NB4 (cell line): ENCODE measurements around the gene SRGAP2B.
"Not testable (repeated sequence)": the region's sequence is repeated elsewhere in the genome, so short reads cannot be mapped to it uniquely, and the experiment has no call there.

Experiments used
- DNase-seq: peaks from one replicate; pipeline ENCODE4 v3.0.0; 2010; ENCODE audit warnings: low read depth
- H3K4me3 ChIP-seq: one replicate; pipeline ENCODE4 v1.5.1; 2011; ENCODE audit warnings: mild to moderate bottlenecking, low read depth, low read length, moderate library complexity

Gene SRGAP2B

GRCh38 chr1:144971936-144972335 lies 123.2 kb downstream of the SRGAP2B start:
- H3K4me3 ChIP-seq, DNase-seq: not testable (repeated sequence)

GRCh38 chr1:144966488-144966887 lies 128.6 kb downstream of the SRGAP2B start:
- not testable (repeated sequence) for H3K4me3 ChIP-seq, DNase-seq

- not testable (repeated sequence) for DNase-seq, H3K4me3 ChIP-seq
Observed at GRCh38 chr1:144964765-144965164, 130.4 kb downstream of the SRGAP2B start.

GRCh38 chr1:144964186-144964585 lies 130.9 kb downstream of the SRGAP2B start:
- not testable (repeated sequence) for H3K4me3 ChIP-seq, DNase-seq

- not testable (repeated sequence) for H3K4me3 ChIP-seq, DNase-seq
Observed at GRCh38 chr1:144963571-144963970, 131.6 kb downstream of the SRGAP2B start.

- DNase-seq = not testable (repeated sequence)
Observed at GRCh38 chr1:144961604-144962583, 133.2 kb downstream of the SRGAP2B start.

GRCh38 chr1:144960929-144961488 lies 134.1 kb downstream of the SRGAP2B start:
- not testable (repeated sequence) for H3K4me3 ChIP-seq, DNase-seq

More at GRCh38 chr1:144961604-144962583, 133.2 kb downstream of the SRGAP2B start:
- not testable (repeated sequence) for H3K4me3 ChIP-seq

- not testable (repeated sequence) for H3K4me3 ChIP-seq, DNase-seq
Observed at GRCh38 chr1:144948390-144948789, 146.7 kb downstream of the SRGAP2B start.

GRCh38 chr1:144947495-144947894 lies 147.6 kb downstream of the SRGAP2B start:
- DNase-seq, H3K4me3 ChIP-seq: not testable (repeated sequence)

GRCh38 chr1:144946525-144947480 lies 148.3 kb downstream of the SRGAP2B start:
- H3K4me3 ChIP-seq, DNase-seq: not testable (repeated sequence)

GRCh38 chr1:144941710-144942109 lies 153.4 kb downstream of the SRGAP2B start:
- not testable (repeated sequence) for H3K4me3 ChIP-seq, DNase-seq

- DNase-seq, H3K4me3 ChIP-seq: not testable (repeated sequence)
Observed at GRCh38 chr1:144940054-144940453, 155.1 kb downstream of the SRGAP2B start.

- DNase-seq = not testable (repeated sequence)
Observed at GRCh38 chr1:144938627-144939026, 156.5 kb downstream of the SRGAP2B start.

GRCh38 chr1:144936186-144936732 lies 158.9 kb downstream of the SRGAP2B start:
- H3K4me3 ChIP-seq, DNase-seq: not testable (repeated sequence)

More at GRCh38 chr1:144938627-144939026, 156.5 kb downstream of the SRGAP2B start:
- not testable (repeated sequence) for H3K4me3 ChIP-seq

GRCh38 chr1:144935310-144935709 lies 159.8 kb downstream of the SRGAP2B start:
- not testable (repeated sequence) for H3K4me3 ChIP-seq, DNase-seq

- H3K4me3 ChIP-seq, DNase-seq: not testable (repeated sequence)
Observed at GRCh38 chr1:144933014-144933413, 162.1 kb downstream of the SRGAP2B start.

GRCh38 chr1:144932153-144932552 lies 163.0 kb downstream of the SRGAP2B start:
- DNase-seq, H3K4me3 ChIP-seq: not testable (repeated sequence)

- H3K4me3 ChIP-seq, DNase-seq: not testable (repeated sequence)
Observed at GRCh38 chr1:144931553-144931952, 163.6 kb downstream of the SRGAP2B start.
